Osteoblast (primary cell): ENCODE results near the gene SCGN. TPM values are rescaled to one million over a fixed set of nuclear protein-coding genes. Genes with fewer than 3 reads are reported as not detected.
A peak's percentile ranks its signal among the peaks of the same experiment; 100 is the strongest.

Source experiments
- DNase-seq: peaks from one replicate; pipeline ENCODE4 v3.0.0; 2011; ENCODE audit warnings: low spot score, mixed read lengths; ENCODE audit not compliant: insufficient read length; ENCODE audit errors: missing footprints
- H2AFZ ChIP-seq: 2 replicates; pipeline ENCODE4 v1.6.0; 2011; ENCODE audit warnings: mild to moderate bottlenecking, low read length
- H3K27ac ChIP-seq: 2 replicates; pipeline ENCODE4 v1.5.1; 2011; ENCODE audit warnings: mild to moderate bottlenecking, low read depth, low read length, moderate library complexity
- H3K27me3 ChIP-seq: 2 replicates; pipeline ENCODE4 v1.6.0; 2012; ENCODE audit warnings: mild to moderate bottlenecking, control low read depth, inconsistent platforms, low read length, moderate library complexity; ENCODE audit not compliant: insufficient read depth
- H3K36me3 ChIP-seq: 2 replicates; pipeline ENCODE4 v1.5.1; 2011; ENCODE audit warnings: mild to moderate bottlenecking, low read length, control low read depth, moderate library complexity; ENCODE audit not compliant: insufficient read depth
- H3K4me1 ChIP-seq: 2 replicates; pipeline ENCODE4 v1.5.1; 2011; ENCODE audit warnings: mild to moderate bottlenecking, low read length, control low read depth, moderate library complexity; ENCODE audit not compliant: insufficient read depth
- H3K4me2 ChIP-seq: 2 replicates; pipeline ENCODE4 v1.6.0; 2011; ENCODE audit warnings: mild to moderate bottlenecking, low read length; ENCODE audit not compliant: insufficient read depth
- H3K4me3 ChIP-seq: fragments of 200-600 bp; sonication (generic); 3 replicates; pipeline ENCODE4 v1.5.1; 2012; ENCODE audit warnings: mild to moderate bottlenecking, low read length, inconsistent platforms; ENCODE audit not compliant: insufficient read depth
- H3K79me2 ChIP-seq: 2 replicates; pipeline ENCODE4 v1.6.0; 2012; ENCODE audit warnings: mild to moderate bottlenecking, low read length, control low read depth, inconsistent platforms; ENCODE audit not compliant: insufficient read depth
- H3K9me3 ChIP-seq: 2 replicates; pipeline ENCODE4 v1.5.1; 2011; ENCODE audit warnings: low read depth, low read length, control low read depth
- H4K20me1 ChIP-seq: 2 replicates; pipeline ENCODE4 v1.6.0; 2012; ENCODE audit warnings: mild to moderate bottlenecking, low read length, control low read depth; ENCODE audit not compliant: insufficient read depth
- CTCF ChIP-seq: IDR thresholded peaks from 2 replicates; pipeline ENCODE4 v1.5.1; 2011; ENCODE audit warnings: mild to moderate bottlenecking, low read depth, low read length, moderate library complexity; ENCODE audit errors: extremely low read depth
- total RNA-seq: library from RNA; depleted of rRNA; stranded (reverse); fragments of >200 nt; gene quantifications from 2 replicates; pipeline ENCODE4 v1.2.3, GENCODE V29; 2012

Gene SCGN
- total RNA-seq, 1 donor, result not detected

GRCh38 chr6:25629198-25629576 lies 22.8 kb upstream of the SCGN start:
- Histone ChIP-seq H3K27ac (no peak overlapping the region), H4K20me1 (no peaks in the 10 kb centered on the region), H3K4me3 (no peak overlapping the region), H3K4me1 (no peaks in the 10 kb centered on the region), H2AFZ (no peak overlapping the region), H3K36me3 (no peaks in the 10 kb centered on the region), H3K79me2 (no peaks in the 10 kb centered on the region), H3K27me3 (no peaks in the 10 kb centered on the region), H3K4me2 (no peak overlapping the region), H3K9me3 (no peaks in the 10 kb centered on the region)
- DNase-seq, result peak; percentile 23
- TF ChIP-seq CTCF, result no peak

DNA sequence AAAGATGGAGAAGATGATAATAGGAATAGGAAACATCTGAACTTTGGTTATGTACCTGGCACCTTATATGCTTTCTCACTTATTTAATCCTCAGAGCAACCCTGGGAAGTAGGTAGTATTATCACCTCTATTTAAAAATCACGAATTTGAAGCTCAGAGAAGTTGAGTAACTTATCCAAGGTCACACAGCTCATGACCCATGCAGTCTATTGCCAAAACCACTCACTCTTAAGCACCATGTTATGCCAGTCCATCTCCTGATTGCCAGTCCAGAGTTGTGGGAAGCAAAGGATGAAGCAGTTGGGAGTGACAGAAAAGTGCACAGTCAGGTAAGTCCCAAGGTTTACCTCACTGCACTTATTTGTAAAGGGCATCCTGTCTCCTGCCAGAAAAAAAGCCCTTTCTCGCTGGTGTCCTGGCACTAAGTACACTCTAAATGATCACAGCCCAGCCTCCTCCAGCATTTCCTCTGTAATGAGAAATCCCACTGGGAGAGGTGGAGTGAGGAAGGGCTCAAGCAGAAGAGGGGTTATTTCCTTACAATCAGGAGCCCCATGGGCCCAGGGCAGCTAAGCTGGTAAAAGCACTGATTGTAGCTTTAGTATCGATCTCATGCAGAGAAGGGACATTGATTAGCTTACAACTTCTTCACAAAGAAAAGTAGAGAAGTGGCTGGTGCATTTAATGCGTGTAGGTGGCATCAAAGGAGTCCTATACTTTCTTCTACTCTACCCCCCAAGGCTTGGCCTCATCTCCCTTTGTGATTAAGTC lies 21.3 kb upstream of the SCGN start:
- Histone ChIP-seq H3K4me3 (no peak overlapping the region), H3K27ac (no peak overlapping the region), H2AFZ (no peak overlapping the region), H3K79me2 (no peaks in the 10 kb centered on the region), H3K27me3 (no peaks in the 10 kb centered on the region), H3K4me1 (no peaks in the 10 kb centered on the region), H4K20me1 (no peaks in the 10 kb centered on the region), H3K9me3 (no peaks in the 10 kb centered on the region), H3K4me2 (no peak overlapping the region), H3K36me3 (no peaks in the 10 kb centered on the region)
- peak; percentile 19 for DNase-seq
- TF ChIP-seq CTCF, result no peak

DNA sequence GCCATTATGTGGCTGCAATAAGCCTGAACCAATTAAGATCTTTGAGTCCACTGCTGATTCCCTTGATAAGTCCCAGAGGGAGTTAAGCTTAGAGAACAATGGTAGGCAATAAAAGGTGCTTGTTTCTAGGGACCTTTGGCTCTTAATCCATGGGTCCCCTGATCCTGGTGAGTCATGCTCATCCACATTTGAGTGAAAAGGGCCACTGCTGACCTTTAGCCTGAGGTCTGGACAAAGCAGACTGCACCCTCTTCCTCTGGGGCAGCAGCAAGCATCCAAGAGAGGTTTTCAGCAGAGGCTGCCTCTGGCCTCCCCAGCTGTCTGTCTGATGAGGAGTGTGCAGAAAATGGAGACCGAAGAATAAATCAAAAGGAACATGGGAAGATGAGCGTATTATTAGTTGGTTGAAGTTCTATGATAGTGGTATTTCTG lies 16.1 kb upstream of the SCGN start:
- no peak overlapping the region for H3K27ac ChIP-seq
- H3K4me1 ChIP-seq, result no peaks in the 10 kb centered on the region
- TF ChIP-seq CTCF, result no peak

DNA sequence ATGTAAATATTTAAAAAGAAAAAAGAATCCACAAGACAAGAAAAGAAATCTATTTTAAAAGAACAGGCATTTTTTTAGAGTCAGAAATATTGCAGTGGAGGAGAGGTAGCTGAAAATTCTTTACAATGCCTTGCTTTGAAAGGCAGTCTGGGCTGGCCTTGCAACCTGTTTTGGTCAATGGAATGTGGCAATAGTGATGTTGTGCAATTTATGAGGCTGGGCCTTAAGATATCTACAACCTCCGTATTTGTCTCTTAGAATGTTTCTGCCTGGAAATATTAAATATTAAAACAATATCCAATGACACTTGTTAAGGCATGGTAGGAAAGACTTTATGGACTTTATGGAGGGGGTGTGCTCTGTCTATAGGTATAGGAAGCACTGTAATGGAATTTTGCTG lies 14.8 kb upstream of the SCGN start:
- Histone ChIP-seq H4K20me1 (no peaks in the 10 kb centered on the region), H3K27me3 (no peaks in the 10 kb centered on the region), H2AFZ (no peak overlapping the region), H3K27ac (no peak overlapping the region), H3K9me3 (no peaks in the 10 kb centered on the region), H3K79me2 (no peaks in the 10 kb centered on the region), H3K4me1 (no peaks in the 10 kb centered on the region), H3K36me3 (no peaks in the 10 kb centered on the region), H3K4me3 (no peak overlapping the region), H3K4me2 (no peak overlapping the region)
- no peak for DNase-seq
- no peak for TF ChIP-seq CTCF

More for the DNA sequence above, 16.1 kb upstream of the SCGN start:
- H4K20me1 ChIP-seq, result no peaks in the 10 kb centered on the region
- no peaks in the 10 kb centered on the region for H3K27me3 ChIP-seq
- no peaks in the 10 kb centered on the region for H3K79me2 ChIP-seq
- no peak overlapping the region for H2AFZ ChIP-seq
- H3K4me3 ChIP-seq, result no peak overlapping the region
- no peak overlapping the region for H3K4me2 ChIP-seq
- H3K9me3 ChIP-seq, result no peaks in the 10 kb centered on the region
- H3K36me3 ChIP-seq, result no peaks in the 10 kb centered on the region
- no peak for DNase-seq
